ENCODE data around the gene KIAA1755.

KIAA1755 gene

GRCh38 chr20:38200646-38201045 is 59.9 kb downstream of the KIAA1755 start:
- Histone ChIP-seq H3K4me3 (ENCODE audit: insufficient read length, low read depth) (no peak overlapping the region), H3K9me3 (ENCODE audit: insufficient read depth, low read length) (no peaks in the 10 kb centered on the region), H3K9ac (ENCODE audit: insufficient read length, low read depth) (no peak overlapping the region), H3K4me1 (ENCODE audit: insufficient read depth, insufficient read length) (peaks cover 13% of the 10 kb centered on the region), H3K36me3 (ENCODE audit: insufficient read depth, insufficient read length, low read length) (no peaks in the 10 kb centered on the region), H3K27me3 (ENCODE audit: insufficient read depth, insufficient read length) (no peaks in the 10 kb centered on the region)
- TF ChIP-seq SUZ12 (IDR thresholded peaks at IDR 0.05; ENCODE audit: extremely low read depth, insufficient read depth, insufficient read length), result no peak
- no peak for TF ChIP-seq ZNF274 (IDR thresholded peaks at IDR 0.05; ENCODE audit: low read depth, low read length)
- TF ChIP-seq YY1 (IDR thresholded peaks at IDR 0.05; ENCODE audit: insufficient read depth, insufficient read length), result no peak
- no peak for DNase-seq (ENCODE audit: low read depth, low spot score)

DNA sequence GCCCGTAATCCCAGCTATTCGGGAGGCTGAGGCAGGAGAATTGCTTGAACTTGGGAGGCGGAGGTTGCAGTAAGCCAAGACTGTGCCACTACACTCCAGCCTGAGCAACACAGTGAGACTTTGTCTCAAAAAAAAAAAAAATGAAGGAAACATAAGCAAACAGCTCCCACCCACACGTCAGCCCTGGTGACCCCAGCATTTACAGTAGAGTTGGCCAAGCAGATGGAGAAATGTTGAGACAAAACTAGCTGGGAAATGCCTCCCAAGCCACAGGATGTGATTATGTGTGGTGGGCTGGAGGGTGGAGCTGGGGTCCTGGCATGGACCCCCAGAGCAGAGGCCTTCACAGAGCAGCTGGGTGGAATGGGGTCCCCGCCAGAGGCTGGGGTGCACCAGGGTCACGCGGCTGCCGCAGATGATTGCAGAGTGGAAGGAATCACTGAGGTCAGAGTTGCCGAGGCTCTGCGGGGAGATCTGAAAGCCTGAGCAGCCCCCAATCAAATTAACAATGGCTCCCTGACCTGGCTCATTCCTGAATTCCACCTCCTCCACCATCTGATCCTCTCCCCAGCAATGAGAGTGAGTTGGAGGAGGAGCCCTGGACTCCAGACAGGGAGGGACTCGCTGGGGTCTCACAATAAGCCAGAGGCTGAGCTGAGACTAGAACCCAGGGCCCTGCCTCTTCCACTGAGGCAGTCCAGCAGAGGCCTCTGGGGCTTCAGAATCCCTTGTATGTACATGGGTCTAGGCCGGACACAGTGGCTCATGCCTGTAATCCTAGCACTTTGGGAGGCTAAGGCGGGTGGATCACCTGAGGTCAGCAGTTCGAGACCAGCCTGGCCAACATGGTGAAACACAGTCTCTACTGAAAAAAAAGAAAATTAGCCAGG is 60.8 kb downstream of the KIAA1755 start:
- DNase-seq (ENCODE audit: low read depth, low spot score), result no peak
- Histone ChIP-seq H3K36me3 (ENCODE audit: insufficient read depth, insufficient read length, low read length) (no peaks in the 10 kb centered on the region), H3K4me1 (ENCODE audit: insufficient read depth, insufficient read length) (peaks cover 13% of the 10 kb centered on the region), H3K9ac (ENCODE audit: insufficient read length, low read depth) (no peak overlapping the region), H3K9me3 (ENCODE audit: insufficient read depth, low read length) (no peaks in the 10 kb centered on the region), H3K27me3 (ENCODE audit: insufficient read depth, insufficient read length) (no peaks in the 10 kb centered on the region), H3K4me3 (ENCODE audit: insufficient read length, low read depth) (no peak overlapping the region)
- TF ChIP-seq YY1 (IDR thresholded peaks at IDR 0.05; ENCODE audit: insufficient read depth, insufficient read length), result no peak
- no peak for TF ChIP-seq SUZ12 (IDR thresholded peaks at IDR 0.05; ENCODE audit: extremely low read depth, insufficient read depth, insufficient read length)
- TF ChIP-seq ZNF274 (IDR thresholded peaks at IDR 0.05; ENCODE audit: low read depth, low read length), result no peak

GRCh38 chr20:38198238-38198861 is 62.2 kb downstream of the KIAA1755 start:
- Histone ChIP-seq H3K36me3 (ENCODE audit: insufficient read depth, insufficient read length, low read length) (no peaks in the 10 kb centered on the region), H3K4me1 (ENCODE audit: insufficient read depth, insufficient read length) (peaks cover 13% of the 10 kb centered on the region), H3K27me3 (ENCODE audit: insufficient read depth, insufficient read length) (no peaks in the 10 kb centered on the region), H3K9me3 (ENCODE audit: insufficient read depth, low read length) (no peaks in the 10 kb centered on the region), H3K9ac (ENCODE audit: insufficient read length, low read depth) (no peak overlapping the region), H3K4me3 (ENCODE audit: insufficient read length, low read depth) (no peak overlapping the region)
- DNase-seq (ENCODE audit: low read depth, low spot score), result no peak
- TF ChIP-seq YY1 (IDR thresholded peaks at IDR 0.05; ENCODE audit: insufficient read depth, insufficient read length) (no peak), ZNF274 (IDR thresholded peaks at IDR 0.05; ENCODE audit: low read depth, low read length) (no peak), SUZ12 (IDR thresholded peaks at IDR 0.05; ENCODE audit: extremely low read depth, insufficient read depth, insufficient read length) (no peak)

- H3K9ac ChIP-seq (ENCODE audit: insufficient read length, low read depth), result no peak overlapping the region
- H3K9me3 ChIP-seq (ENCODE audit: insufficient read depth, low read length), result no peaks in the 10 kb centered on the region
- H3K4me3 ChIP-seq (ENCODE audit: insufficient read length, low read depth), result no peak overlapping the region
- DNase-seq (ENCODE audit: low read depth, low spot score), result no peak
- H3K27me3 ChIP-seq (ENCODE audit: insufficient read depth, insufficient read length), result no peaks in the 10 kb centered on the region
- H3K4me1 ChIP-seq (ENCODE audit: insufficient read depth, insufficient read length), result peaks cover 13% of the 10 kb centered on the region
- TF ChIP-seq SUZ12 (IDR thresholded peaks at IDR 0.05; ENCODE audit: extremely low read depth, insufficient read depth, insufficient read length), result no peak
- TF ChIP-seq YY1 (IDR thresholded peaks at IDR 0.05; ENCODE audit: insufficient read depth, insufficient read length), result no peak
- no peak for TF ChIP-seq ZNF274 (IDR thresholded peaks at IDR 0.05; ENCODE audit: low read depth, low read length)
- no peaks in the 10 kb centered on the region for H3K36me3 ChIP-seq (ENCODE audit: insufficient read depth, insufficient read length, low read length)
Measured at GRCh38 chr20:38197619-38198018, 62.9 kb downstream of the KIAA1755 start.

- no peak for DNase-seq (ENCODE audit: low read depth, low spot score)
- H3K4me3 ChIP-seq (ENCODE audit: insufficient read length, low read depth), result no peak overlapping the region
- no peak overlapping the region for H3K9ac ChIP-seq (ENCODE audit: insufficient read length, low read depth)
- H3K27me3 ChIP-seq (ENCODE audit: insufficient read depth, insufficient read length), result no peaks in the 10 kb centered on the region
- H3K4me1 ChIP-seq (ENCODE audit: insufficient read depth, insufficient read length), result peaks cover 13% of the 10 kb centered on the region
- no peaks in the 10 kb centered on the region for H3K36me3 ChIP-seq (ENCODE audit: insufficient read depth, insufficient read length, low read length)
- no peaks in the 10 kb centered on the region for H3K9me3 ChIP-seq (ENCODE audit: insufficient read depth, low read length)
- no peak for TF ChIP-seq YY1 (IDR thresholded peaks at IDR 0.05; ENCODE audit: insufficient read depth, insufficient read length)
- TF ChIP-seq SUZ12 (IDR thresholded peaks at IDR 0.05; ENCODE audit: extremely low read depth, insufficient read depth, insufficient read length), result no peak
- TF ChIP-seq ZNF274 (IDR thresholded peaks at IDR 0.05; ENCODE audit: low read depth, low read length), result no peak
Measured at GRCh38 chr20:38197217-38197616, 63.3 kb downstream of the KIAA1755 start.

- TF ChIP-seq YY1 (IDR thresholded peaks at IDR 0.05; ENCODE audit: insufficient read depth, insufficient read length) (no peak), ZNF274 (IDR thresholded peaks at IDR 0.05; ENCODE audit: low read depth, low read length) (no peak)
- H3K27me3 ChIP-seq (ENCODE audit: insufficient read depth, insufficient read length), result no peaks in the 10 kb centered on the region
- no peak overlapping the region for H3K4me3 ChIP-seq (ENCODE audit: insufficient read length, low read depth)
- H3K4me1 ChIP-seq (ENCODE audit: insufficient read depth, insufficient read length), result peaks cover 13% of the 10 kb centered on the region
- no peaks in the 10 kb centered on the region for H3K9me3 ChIP-seq (ENCODE audit: insufficient read depth, low read length)
- DNase-seq (ENCODE audit: low read depth, low spot score), result no peak
- no peak overlapping the region for H3K9ac ChIP-seq (ENCODE audit: insufficient read length, low read depth)
- H3K36me3 ChIP-seq (ENCODE audit: insufficient read depth, insufficient read length, low read length), result no peaks in the 10 kb centered on the region
Measured at GRCh38 chr20:38196592-38196991, 63.9 kb downstream of the KIAA1755 start.

DNA sequence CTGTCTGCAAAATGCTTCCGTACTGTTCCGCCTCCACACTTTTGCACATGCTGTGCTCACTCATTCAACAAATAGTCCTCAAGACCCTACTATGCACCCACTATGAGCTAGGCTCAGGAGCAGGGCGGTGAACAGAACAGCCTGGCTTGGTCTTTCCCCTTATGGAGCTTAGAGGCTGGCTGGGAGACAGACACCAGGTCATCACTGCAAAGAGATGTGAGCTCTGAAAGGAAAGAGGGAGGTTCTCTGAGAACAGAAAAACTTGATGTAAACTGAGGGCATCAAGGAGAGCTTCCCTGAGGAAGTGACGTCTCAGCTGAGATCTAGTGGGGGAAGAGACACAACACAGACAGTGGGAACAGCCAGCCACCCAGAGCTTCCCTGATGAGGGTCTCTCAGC is 64.5 kb downstream of the KIAA1755 start:
- TF ChIP-seq ZNF274 (IDR thresholded peaks at IDR 0.05; ENCODE audit: low read depth, low read length), result no peak
- TF ChIP-seq SUZ12 (IDR thresholded peaks at IDR 0.05; ENCODE audit: extremely low read depth, insufficient read depth, insufficient read length), result no peak
- no peak for TF ChIP-seq YY1 (IDR thresholded peaks at IDR 0.05; ENCODE audit: insufficient read depth, insufficient read length)
- H3K4me3 ChIP-seq (ENCODE audit: insufficient read length, low read depth), result no peak overlapping the region
- H3K9ac ChIP-seq (ENCODE audit: insufficient read length, low read depth), result no peak overlapping the region
- H3K36me3 ChIP-seq (ENCODE audit: insufficient read depth, insufficient read length, low read length), result no peaks in the 10 kb centered on the region
- DNase-seq (ENCODE audit: low read depth, low spot score), result no peak
- peaks cover 10% of the 10 kb centered on the region for H3K4me1 ChIP-seq (ENCODE audit: insufficient read depth, insufficient read length)
- no peaks in the 10 kb centered on the region for H3K9me3 ChIP-seq (ENCODE audit: insufficient read depth, low read length)
- no peaks in the 10 kb centered on the region for H3K27me3 ChIP-seq (ENCODE audit: insufficient read depth, insufficient read length)

Measured in NT2/D1 (cell line).